Measurements from ENCODE around the gene CNIH3.

- TF ChIP-seq CTCF (IDR thresholded peaks at IDR 0.05; ENCODE audit: low read depth, low read length, poor library complexity, severe bottlenecking) (no peak), EZH2phosphoT487 (IDR thresholded peaks at IDR 0.05; ENCODE audit: borderline replicate concordance, low read length) (no peak)
Measured at GRCh38 chr1:224683936-224684335, 67.8 kb downstream of the CNIH3 start.
